ENCODE measurements around the gene DCAF17. TPM values are rescaled to one million over a fixed set of nuclear protein-coding genes. Genes with fewer than 3 reads are reported as not detected.
"Not testable (repeated sequence)": the region's sequence is repeated elsewhere in the genome, so short reads cannot be mapped to it uniquely, and the experiment has no call there.

The DCAF17 gene
- total RNA-seq, 2 donors from 2014 or later, result 15.5 to 19.1 TPM

DNA sequence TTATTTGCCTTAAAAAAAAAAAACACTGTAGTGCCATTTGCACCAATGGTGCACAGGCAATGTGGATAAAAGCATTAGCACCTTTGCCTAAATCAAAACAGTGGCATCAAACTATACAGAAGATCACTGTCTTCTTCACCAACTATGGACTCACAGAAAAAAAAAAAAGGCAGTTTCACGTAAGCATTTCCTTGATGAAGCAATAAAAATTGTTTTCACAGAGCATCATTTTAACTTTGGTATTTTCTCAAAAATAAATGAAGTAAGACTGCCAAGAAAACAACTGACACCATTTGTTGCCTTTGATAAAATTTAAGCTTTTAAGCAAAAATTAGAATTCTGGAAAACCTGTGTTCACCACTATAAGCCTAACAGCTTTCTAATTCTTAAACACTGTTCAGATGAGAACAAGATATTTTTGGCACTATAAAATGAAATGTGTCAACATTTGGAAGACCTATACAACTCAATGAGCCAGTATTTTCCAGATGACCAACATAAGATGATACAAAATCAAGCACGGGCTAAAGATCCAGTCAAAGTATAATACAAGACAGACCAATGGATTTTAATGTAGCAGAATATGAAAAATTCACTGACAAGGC, 21.4 kb upstream of the DCAF17 start:
- TF ChIP-seq POLR2AphosphoS5 (IDR thresholded peaks at IDR 0.05) (no peak), POLR2A (IDR thresholded peaks at IDR 0.05) (no peak)
- TF ChIP-seq, protein P1, sequence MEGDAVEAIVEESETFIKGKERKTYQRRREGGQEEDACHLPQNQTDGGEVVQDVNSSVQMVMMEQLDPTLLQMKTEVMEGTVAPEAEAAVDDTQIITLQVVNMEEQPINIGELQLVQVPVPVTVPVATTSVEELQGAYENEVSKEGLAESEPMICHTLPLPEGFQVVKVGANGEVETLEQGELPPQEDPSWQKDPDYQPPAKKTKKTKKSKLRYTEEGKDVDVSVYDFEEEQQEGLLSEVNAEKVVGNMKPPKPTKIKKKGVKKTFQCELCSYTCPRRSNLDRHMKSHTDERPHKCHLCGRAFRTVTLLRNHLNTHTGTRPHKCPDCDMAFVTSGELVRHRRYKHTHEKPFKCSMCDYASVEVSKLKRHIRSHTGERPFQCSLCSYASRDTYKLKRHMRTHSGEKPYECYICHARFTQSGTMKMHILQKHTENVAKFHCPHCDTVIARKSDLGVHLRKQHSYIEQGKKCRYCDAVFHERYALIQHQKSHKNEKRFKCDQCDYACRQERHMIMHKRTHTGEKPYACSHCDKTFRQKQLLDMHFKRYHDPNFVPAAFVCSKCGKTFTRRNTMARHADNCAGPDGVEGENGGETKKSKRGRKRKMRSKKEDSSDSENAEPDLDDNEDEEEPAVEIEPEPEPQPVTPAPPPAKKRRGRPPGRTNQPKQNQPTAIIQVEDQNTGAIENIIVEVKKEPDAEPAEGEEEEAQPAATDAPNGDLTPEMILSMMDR (IDR thresholded peaks at IDR 0.05), result no peak
- Histone ChIP-seq H3K4me1 (replicated peaks) (no peaks in the 10 kb centered on the region), H3K4me3 (no peak overlapping the region), H3K27ac (no peak overlapping the region), H3K9me3 (no peaks in the 10 kb centered on the region), H3K36me3 (no peaks in the 10 kb centered on the region), H3K27me3 (replicated peaks; ENCODE audit: insufficient read depth) (no peaks in the 10 kb centered on the region)
- DNase-seq (ENCODE audit: low spot score), result no peak
- 33% methylated on average over 2 of the region's 2 CpGs for WGBS
- intact Hi-C loops (cut with DNase I), result no loop called here

DNA sequence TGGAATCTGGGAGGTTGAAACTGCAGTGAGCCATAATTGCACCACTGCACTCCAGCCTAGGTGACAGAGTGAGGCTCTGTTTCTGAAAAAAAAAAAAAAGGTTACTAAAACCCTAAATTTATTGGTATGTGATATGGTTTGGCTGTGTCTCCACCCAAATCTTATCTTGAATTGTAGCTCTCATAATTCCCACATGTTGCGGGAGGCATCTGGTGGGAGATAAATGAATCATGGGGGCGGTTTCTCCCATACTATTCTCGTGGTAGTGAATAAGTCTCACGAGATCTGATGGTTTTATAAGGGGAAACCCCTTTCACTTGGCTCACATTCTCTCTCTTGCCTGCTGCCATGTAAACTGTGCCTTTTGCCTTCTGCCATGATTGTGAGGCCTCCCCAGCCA, 19.4 kb upstream of the DCAF17 start:
- H3K27me3 ChIP-seq (replicated peaks; ENCODE audit: insufficient read depth); H3K9me3 ChIP-seq; H3K4me3 ChIP-seq; H3K36me3 ChIP-seq; H3K4me1 ChIP-seq (replicated peaks); H3K27ac ChIP-seq; DNase-seq (ENCODE audit: low spot score): not testable (repeated sequence)
- intact Hi-C loops (cut with DNase I), result loop anchor here (5.0 kb wide), 2 partner anchors 67 to 257 kb away; no protein-coding TSS in a partner anchor
- 86% methylated on average over 4 of the region's 4 CpGs for WGBS

DNA sequence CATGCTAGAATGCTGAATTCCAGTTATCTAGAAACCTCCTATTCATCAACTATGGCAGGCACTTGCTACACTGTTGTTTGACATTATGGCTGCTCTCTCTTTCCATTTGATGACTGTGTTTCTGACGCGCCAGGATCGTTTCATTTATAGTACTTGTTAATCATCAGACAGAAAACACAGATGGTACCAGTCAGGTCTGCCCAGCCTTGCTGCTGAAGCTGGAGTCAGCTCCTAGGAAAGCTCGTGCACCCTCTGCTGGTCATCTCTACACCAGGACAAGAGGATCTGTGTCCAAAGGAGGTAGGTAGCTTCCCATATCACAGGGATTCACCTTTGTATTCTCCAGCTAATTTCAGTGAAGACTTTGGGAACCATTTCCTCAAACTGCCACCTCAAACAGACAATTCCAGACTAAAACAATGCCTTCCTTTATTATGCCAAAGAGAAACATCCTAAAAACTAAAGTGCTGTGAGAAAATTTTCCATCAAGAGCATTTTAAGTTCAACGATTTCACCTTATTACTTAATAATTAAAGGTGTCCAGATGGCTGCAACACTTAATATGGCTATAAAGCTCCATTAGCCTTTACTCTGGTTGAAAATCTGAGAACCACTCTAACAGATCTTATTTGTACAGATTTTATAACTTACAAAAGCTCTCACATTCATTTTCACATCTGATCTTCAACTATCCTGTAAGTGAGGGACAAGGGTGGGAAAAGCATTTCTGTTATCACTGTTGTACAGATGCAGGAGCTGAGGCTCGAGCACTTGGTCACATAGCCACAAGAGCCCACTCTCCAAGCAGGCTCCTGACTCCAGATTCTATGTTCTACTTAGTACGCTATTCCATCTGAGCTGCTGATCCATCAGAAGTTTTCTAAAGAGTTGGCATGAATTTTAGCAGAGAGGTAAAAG, 17.8 kb upstream of the DCAF17 start:
- TF ChIP-seq, protein P1 (IDR thresholded peaks at IDR 0.05), result peak; percentile 66 to 91 (median 90)
- TF ChIP-seq POLR2AphosphoS5 (IDR thresholded peaks at IDR 0.05), result peak; percentile 88
- TF ChIP-seq POLR2A (IDR thresholded peaks at IDR 0.05), result no peak
- intact Hi-C loops (cut with DNase I), result loop anchor here (2.0 to 5.0 kb wide), 3 partner anchors 69 to 443 kb away; no protein-coding TSS in a partner anchor
- no peaks in the 10 kb centered on the region for H3K27me3 ChIP-seq (replicated peaks; ENCODE audit: insufficient read depth)
- H3K9me3 ChIP-seq, result no peaks in the 10 kb centered on the region
- H3K36me3 ChIP-seq, result no peaks in the 10 kb centered on the region
- H3K4me3 ChIP-seq, result no peak overlapping the region
- DNase-seq (ENCODE audit: low spot score), result peak; percentile 94
- H3K27ac ChIP-seq, result peak overlapping the region; percentile 17 to 59
- no peaks in the 10 kb centered on the region for H3K4me1 ChIP-seq (replicated peaks)
- WGBS, result 33% methylated on average over 7 of the region's 7 CpGs

DNA sequence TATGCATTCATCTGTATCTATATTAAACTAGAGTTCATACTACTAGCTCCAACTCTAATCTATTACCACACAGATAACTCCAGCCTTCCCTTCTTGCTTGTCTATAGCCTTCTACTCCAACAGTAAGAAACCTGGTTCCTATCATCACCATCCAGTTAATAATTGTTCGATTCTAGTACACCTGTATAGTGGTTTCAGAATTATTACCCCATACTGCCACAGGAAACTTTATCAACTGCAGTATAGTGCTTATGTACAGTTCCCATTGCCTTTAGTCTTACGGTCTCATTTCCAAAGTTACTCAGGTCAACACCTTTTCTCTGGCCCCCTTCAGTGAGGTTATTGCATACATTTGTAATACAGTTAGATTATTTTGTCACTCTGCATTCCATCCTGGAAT, 14.7 kb upstream of the DCAF17 start:
- DNase-seq (ENCODE audit: low spot score), result no peak
- H3K27ac ChIP-seq, result no peak overlapping the region
- WGBS, result 94% methylated on average over 2 of the region's 2 CpGs
- H3K36me3 ChIP-seq, result no peaks in the 10 kb centered on the region
- intact Hi-C loops (cut with DNase I), result loop anchor here (5.0 kb wide), 2 partner anchors 72 to 262 kb away; no protein-coding TSS in a partner anchor
- H3K9me3 ChIP-seq, result no peaks in the 10 kb centered on the region
- no peaks in the 10 kb centered on the region for H3K4me1 ChIP-seq (replicated peaks)
- TF ChIP-seq, protein P1 (IDR thresholded peaks at IDR 0.05), result no peak
- TF ChIP-seq POLR2A (IDR thresholded peaks at IDR 0.05) (no peak), POLR2AphosphoS5 (IDR thresholded peaks at IDR 0.05) (no peak)
- H3K27me3 ChIP-seq (replicated peaks; ENCODE audit: insufficient read depth), result no peaks in the 10 kb centered on the region
- H3K4me3 ChIP-seq, result no peak overlapping the region

DNA sequence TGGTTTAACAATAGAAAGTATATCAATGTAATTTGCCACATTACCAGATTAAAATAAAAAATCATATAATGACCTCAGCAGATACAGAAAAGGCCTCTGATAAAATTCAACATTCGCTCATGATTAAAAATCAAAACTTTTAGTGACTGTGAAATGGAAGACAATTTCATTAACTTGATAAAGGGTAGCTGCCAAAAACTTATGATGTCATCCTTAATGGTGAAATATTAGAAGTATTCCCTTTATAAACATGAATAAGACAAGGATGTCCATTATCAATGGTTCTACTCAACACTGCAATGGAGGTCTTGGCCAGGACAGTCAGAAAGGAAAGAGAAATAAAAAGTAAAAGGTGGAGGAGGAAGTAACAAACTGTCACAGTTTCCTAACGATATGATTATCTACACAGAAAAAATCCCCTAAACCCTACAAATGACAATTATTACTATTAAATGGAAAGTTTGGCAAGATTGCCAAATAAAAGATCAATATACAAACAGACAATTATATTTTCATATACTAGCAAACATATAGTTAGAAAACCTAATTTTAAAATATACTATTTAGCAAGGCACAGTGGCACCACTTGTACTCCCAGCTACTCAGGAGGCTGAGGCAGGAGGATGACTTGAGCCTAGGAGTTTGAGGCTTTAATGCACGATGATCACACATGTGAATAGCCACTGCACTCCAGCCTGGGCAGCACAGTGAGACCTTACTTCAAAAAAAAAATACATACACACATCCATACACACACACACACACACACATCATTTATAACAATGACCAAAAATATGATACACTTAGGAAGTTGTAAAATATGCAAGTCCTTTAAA, 13.1 kb upstream of the DCAF17 start:
- 94% methylated on average over 3 of the region's 3 CpGs for WGBS
- no peak for DNase-seq (ENCODE audit: low spot score)
- intact Hi-C loops (cut with DNase I), result no loop called here
- Histone ChIP-seq H3K4me3 (no peak overlapping the region), H3K4me1 (replicated peaks) (no peaks in the 10 kb centered on the region), H3K27me3 (replicated peaks; ENCODE audit: insufficient read depth) (no peaks in the 10 kb centered on the region), H3K36me3 (no peaks in the 10 kb centered on the region), H3K27ac (no peak overlapping the region), H3K9me3 (no peaks in the 10 kb centered on the region)
- no peak for TF ChIP-seq POLR2AphosphoS5 (IDR thresholded peaks at IDR 0.05)
- TF ChIP-seq, protein P1 (IDR thresholded peaks at IDR 0.05), result no peak
- no peak for TF ChIP-seq POLR2A (IDR thresholded peaks at IDR 0.05)

DNA sequence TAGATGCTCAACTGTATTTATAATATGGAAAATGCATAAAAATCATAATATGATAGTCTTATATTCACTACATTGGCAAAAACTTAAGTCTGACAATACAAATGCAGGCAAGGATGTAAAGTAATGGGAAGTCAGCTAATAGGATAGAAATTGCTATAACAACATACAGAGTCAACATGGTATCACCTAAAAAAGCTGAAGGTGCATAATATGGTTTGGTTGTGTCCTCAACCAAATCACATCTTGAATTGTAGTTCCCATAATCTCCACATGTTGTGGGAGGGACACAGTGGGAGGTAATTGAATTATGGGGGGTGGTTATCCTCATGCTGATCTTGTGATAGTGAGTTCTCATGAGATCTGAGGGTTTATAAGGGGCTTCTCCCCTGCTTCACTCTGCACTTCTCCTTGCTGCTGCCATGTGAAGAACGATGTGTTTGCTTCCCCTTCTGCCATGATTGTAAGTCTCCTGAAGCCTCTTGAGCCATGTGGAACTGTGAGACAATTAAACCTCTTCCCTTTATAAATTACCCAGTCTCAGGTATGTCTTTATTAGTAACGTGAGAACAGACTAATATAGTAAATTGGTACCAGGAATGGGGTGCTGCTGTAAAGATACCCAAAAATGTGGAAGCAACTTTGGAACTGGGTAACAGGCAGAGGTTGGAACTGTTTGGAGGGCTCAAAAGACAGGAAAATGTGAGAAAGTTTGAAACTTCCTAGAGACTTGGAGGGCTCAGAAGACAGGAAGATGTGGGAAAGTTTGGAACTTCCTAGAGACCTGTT, 11.1 kb upstream of the DCAF17 start:
- H3K27ac ChIP-seq; H3K4me1 ChIP-seq (replicated peaks); H3K9me3 ChIP-seq; DNase-seq (ENCODE audit: low spot score); H3K36me3 ChIP-seq; intact Hi-C loops (cut with DNase I); H3K27me3 ChIP-seq (replicated peaks; ENCODE audit: insufficient read depth); H3K4me3 ChIP-seq: not testable (repeated sequence)
- 95% methylated on average over 2 of the region's 2 CpGs for WGBS

All from prostate gland (tissue), 2 donors.